Stomach smooth muscle (tissue), 2 donors: ENCODE data around the gene BRD1.

Experiments used
- H3K27ac ChIP-seq: one replicate; pipeline ENCODE4 v1.7.0; 2013; ENCODE audit warnings: mild to moderate bottlenecking, low read length, inconsistent platforms
- H3K27me3 ChIP-seq, 2 donors: one replicate each; pipeline ENCODE4 v1.7.0; 2013; ENCODE audit warnings: low read length in 2 of 2; ENCODE audit not compliant: insufficient read depth in 2 of 2, control insufficient read depth in 1 of 2
- H3K36me3 ChIP-seq, 2 donors: one replicate each; pipeline ENCODE4 v1.7.0; 2013; ENCODE audit warnings: low read length in 2 of 2; ENCODE audit not compliant: control insufficient read depth in 2 of 2, insufficient read depth in 2 of 2
- H3K4me1 ChIP-seq: one replicate; pipeline ENCODE4 v1.7.0; 2013; ENCODE audit warnings: low read length; ENCODE audit not compliant: control insufficient read depth, insufficient read depth
- H3K4me3 ChIP-seq, 2 donors: one replicate each; pipeline ENCODE4 v1.7.0; 2013; ENCODE audit warnings: low read length in 2 of 2
- H3K9ac ChIP-seq, 2 donors: one replicate each; pipeline ENCODE4 v1.7.0; 2013; ENCODE audit warnings: low read length in 2 of 2, mild to moderate bottlenecking in 1 of 2
- H3K9me3 ChIP-seq, 2 donors: one replicate each; pipeline ENCODE4 v1.7.0; 2013; ENCODE audit warnings: low read length in 2 of 2; ENCODE audit not compliant: control insufficient read depth in 2 of 2
- donor health status: healthy.
- donor health status: Pancreatic carcinoma.

Gene BRD1

DNA sequence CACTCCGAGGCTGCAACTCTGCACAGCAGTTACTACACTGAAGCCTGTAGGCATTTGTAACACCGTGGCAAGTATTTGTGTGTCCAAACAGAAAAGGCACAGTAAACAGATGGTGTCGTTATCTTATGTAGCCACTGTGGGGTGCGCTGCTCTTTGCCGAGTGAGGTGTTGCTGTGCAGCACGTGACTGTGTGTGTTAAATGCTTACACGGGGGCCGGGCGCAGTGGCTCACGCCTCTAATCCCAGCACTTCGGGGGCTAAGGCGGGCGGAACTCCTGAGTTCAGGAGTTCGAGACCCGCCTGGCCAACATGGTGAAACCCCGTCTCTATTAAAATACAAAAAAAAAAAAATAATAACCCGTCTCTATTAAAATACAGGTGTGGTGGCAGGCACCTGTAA lies 37.5 kb upstream of the BRD1 start:
- H3K27me3 ChIP-seq: no peaks in the 10 kb centered on the region
- peaks cover 6 to 35% of the 10 kb centered on the region in 2 donors for H3K9me3 ChIP-seq
- H3K9ac ChIP-seq: no peak overlapping the region
- no peak overlapping the region for H3K27ac ChIP-seq
- no peak overlapping the region for H3K4me3 ChIP-seq
- no peaks in the 10 kb centered on the region for H3K4me1 ChIP-seq
- H3K36me3 ChIP-seq: peaks cover 5% of the 10 kb centered on the region in 2 donors

DNA sequence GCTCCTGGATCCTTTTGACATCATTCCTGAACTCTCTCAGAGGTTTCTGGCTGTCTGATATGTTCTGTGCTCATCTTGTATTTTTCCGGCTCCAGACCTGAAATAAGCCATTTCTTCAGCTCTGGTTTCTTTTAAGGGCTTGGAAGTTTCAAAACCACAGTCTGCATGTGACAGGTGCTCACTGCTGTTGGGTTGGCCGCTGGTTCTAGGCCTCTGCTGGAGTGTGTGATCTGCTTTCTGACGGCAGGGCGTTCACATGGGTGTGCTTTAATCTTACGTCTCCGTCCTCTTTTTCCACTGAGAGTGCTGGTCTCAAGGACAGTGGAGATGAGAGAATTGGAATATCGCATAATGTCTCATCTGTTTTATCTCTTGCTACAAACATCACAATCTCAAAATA lies 36.3 kb upstream of the BRD1 start:
- Histone ChIP-seq H3K9me3 (peaks cover 0 to 24% of the 10 kb centered on the region in 2 donors), H3K4me3 (no peak overlapping the region), H3K27ac (no peak overlapping the region), H3K9ac (no peak overlapping the region), H3K36me3 (peaks cover 0 to 3% of the 10 kb centered on the region in 2 donors), H3K27me3 (no peaks in the 10 kb centered on the region), H3K4me1 (no peaks in the 10 kb centered on the region)

DNA sequence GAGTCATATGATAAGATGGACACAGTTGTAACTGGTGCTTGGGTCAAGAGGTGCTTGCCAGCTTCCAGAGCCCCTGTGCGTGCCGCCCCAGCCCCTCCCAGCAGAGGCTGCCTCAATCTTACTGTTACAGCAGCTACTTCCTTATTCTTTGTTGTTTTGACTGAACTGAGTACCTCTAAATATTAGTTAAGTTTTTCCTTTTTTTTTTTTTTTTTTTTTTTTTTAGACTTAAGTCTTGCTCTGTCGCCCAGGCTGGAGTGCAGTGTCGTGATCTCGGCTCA lies 34.8 kb upstream of the BRD1 start:
- Histone ChIP-seq H3K9me3 (peaks cover 0 to 18% of the 10 kb centered on the region in 2 donors), H3K36me3 (no peaks in the 10 kb centered on the region), H3K27ac (no peak overlapping the region), H3K4me3 (no peak overlapping the region), H3K9ac (no peak overlapping the region), H3K27me3 (no peaks in the 10 kb centered on the region), H3K4me1 (no peaks in the 10 kb centered on the region)

DNA sequence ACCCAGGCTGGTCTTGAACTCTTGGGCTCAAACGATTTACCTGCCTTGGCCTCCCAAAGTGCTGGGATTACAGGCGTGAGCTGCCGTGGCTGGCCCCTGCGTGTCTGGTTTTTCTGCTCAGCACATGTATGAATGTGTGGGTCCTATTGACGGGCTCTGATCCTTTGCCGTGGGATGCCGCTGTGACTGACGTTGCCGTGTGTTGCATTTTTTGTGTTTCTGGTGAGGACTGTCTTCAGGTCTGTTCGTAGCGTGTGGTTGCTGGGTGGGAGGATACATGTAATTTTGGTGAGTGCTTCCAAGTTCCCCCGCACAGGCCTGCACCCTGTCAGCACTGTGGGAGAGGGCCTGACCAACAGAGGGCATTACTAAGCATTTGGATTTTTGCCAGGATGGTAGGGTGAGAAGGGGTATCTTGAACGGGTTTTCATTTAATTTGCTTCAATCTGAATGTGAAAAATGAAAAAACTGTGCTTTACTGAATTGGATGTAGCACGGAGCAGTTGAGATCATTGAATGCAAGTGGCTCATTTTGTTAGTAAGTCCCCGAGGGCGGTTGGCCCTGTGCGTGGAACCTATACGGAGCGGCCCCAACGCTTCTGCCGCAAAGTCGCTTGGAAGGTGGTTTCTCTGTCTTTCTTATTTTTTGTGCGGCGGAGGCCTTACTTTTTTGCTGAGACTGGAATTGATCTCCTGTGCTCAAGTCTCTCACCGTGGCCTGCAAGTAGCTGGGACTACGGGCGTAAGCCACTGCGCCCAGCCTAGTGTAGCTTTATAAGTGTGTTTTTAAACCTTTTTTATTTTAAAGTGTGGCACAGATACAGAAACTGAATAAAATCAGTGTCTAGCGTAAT lies 34.2 kb upstream of the BRD1 start:
- no peak overlapping the region for H3K4me3 ChIP-seq
- H3K4me1 ChIP-seq: no peaks in the 10 kb centered on the region
- no peaks in the 10 kb centered on the region for H3K27me3 ChIP-seq
- no peaks in the 10 kb centered on the region for H3K36me3 ChIP-seq
- no peak overlapping the region for H3K27ac ChIP-seq
- H3K9me3 ChIP-seq: peaks cover 0 to 12% of the 10 kb centered on the region in 2 donors
- H3K9ac ChIP-seq: no peak overlapping the region

DNA sequence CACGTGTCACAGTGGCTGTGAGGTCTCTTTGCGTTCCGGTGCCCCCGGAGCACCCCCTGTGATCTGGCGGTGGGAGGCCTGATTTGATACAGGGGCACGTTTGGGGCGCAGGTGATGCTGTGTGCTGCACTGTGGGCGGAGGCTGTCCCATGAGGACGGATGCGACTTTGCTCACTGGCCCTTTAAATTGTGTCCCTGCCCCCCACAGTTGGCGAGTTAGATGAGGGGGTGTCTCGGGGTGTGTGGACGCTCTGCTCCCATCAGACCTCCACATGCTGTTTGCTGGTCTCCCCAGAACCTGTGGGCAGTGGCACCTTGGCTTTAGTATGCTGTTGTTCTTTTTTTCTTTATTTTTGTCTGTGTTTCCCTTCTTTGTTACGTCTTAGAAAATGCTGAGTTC lies 31.2 kb upstream of the BRD1 start:
- Histone ChIP-seq H3K27me3 (no peaks in the 10 kb centered on the region), H3K36me3 (no peaks in the 10 kb centered on the region), H3K9ac (no peak overlapping the region), H3K4me1 (peaks cover 7% of the 10 kb centered on the region), H3K27ac (no peak overlapping the region), H3K4me3 (no peak overlapping the region), H3K9me3 (no peaks in the 10 kb centered on the region)

DNA sequence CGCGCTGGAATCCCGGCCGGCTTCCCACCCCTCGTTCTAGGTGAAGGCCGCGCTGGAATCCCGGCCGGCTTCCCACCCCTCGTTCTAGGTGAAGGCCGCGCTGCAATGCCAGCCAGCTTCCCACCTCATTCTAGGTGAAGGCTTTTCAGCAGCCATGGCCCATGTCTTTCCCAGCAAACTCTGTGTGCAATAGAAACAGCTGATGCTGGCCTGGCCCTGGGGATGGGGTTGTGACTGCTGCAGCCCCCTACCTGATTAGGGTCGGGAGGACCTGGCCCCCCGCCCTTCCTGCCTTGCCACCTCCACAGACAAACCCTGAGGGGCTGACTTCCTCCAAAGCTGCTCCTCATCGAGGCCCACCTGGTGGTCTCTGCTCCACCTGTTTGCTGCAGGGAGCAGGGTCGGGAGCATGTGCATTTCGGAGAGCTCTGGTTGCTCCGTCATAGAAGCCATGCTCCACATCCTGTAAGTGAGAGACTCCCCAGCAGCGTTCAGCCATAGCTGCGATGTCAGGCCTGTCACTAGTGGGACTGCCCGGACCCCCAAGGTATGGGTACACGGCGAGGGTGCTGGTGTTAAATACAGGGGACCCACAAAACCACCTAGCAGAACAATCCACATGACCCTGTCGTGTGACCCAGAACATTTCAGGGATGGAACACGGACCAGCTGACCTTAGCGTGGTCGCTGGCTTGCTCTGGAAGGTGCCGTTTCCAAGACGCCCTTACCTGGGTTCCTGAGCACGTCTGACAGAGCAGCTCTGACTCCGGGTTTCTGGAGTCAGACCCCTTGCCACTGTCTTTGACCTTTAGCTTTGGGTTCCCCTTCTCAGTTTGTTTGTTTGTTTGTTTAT lies 29.3 kb upstream of the BRD1 start:
- no peaks in the 10 kb centered on the region for H3K27me3 ChIP-seq
- H3K9me3 ChIP-seq: no peaks in the 10 kb centered on the region
- H3K36me3 ChIP-seq: no peaks in the 10 kb centered on the region
- peaks cover 11% of the 10 kb centered on the region for H3K4me1 ChIP-seq
- no peak overlapping the region for H3K4me3 ChIP-seq
- H3K9ac ChIP-seq: no peak overlapping the region
- no peak overlapping the region for H3K27ac ChIP-seq

GRCh38 chr22:49856343-49856742 lies 28.7 kb upstream of the BRD1 start:
- H3K9me3 ChIP-seq: no peaks in the 10 kb centered on the region
- no peak overlapping the region for H3K9ac ChIP-seq
- H3K36me3 ChIP-seq: no peaks in the 10 kb centered on the region
- no peak overlapping the region for H3K4me3 ChIP-seq
- peaks cover 11% of the 10 kb centered on the region for H3K4me1 ChIP-seq
- H3K27me3 ChIP-seq: peaks cover 0 to under 1% of the 10 kb centered on the region in 2 donors
- H3K27ac ChIP-seq: no peak overlapping the region

- Histone ChIP-seq H3K4me3 (peak overlapping the region in 1 of 2 donors; percentile 35), H3K4me1 (peaks cover 11% of the 10 kb centered on the region), H3K9me3 (no peaks in the 10 kb centered on the region), H3K27ac (no peak overlapping the region), H3K27me3 (peaks cover 2 to 3% of the 10 kb centered on the region in 2 donors), H3K36me3 (no peaks in the 10 kb centered on the region), H3K9ac (peak overlapping the region; percentile 36 to 80)
Observed at GRCh38 chr22:49855251-49855911, 27.7 kb upstream of the BRD1 start.

DNA sequence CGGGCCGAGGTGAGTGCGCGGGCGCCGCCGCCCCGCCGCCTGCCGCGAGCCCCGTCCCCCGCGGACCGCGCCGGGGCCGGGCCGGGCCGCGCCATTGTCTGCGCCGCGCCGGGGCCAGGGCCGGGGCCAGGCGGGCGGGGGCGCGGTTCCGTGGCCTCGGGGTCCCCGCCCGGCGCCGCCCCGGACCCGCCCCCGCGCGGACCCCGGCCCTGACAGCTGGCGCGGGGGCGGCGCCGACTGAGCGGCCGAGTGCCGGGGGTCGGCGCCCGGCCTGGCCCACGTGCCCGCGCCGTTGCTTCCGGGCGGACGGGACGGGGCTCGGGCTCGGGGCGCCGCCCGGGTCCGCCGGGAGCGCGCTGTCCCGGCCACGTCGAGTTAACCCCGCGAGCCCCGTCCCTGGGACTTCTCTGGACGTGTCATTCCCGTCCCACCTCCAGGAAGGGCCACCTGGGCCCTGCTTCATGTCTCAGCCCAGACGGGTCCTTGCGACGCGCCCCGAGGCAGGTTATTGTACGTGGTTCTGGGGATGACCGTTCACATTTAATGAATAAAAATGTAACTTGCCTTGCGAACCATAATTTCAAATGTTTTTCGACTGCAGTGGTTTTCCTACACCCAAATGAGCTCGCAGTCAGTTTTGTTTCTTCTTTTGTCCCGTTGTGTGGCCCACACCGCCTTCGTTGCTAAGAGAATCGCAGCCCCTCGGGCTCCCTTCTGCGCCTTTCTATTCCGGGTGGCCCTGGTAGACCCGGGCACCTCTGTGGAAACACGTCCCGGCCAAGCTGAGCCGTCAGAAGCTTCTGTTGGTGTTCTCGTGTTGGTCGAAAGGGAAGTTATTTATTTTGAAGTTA lies 26.5 kb upstream of the BRD1 start:
- Histone ChIP-seq H3K4me3 (peak overlapping the region; percentile 79 to 83), H3K9ac (peak overlapping the region; percentile 71 to 80), H3K4me1 (peaks cover 18% of the 10 kb centered on the region), H3K9me3 (no peaks in the 10 kb centered on the region), H3K27ac (peak overlapping the region; percentile 18), H3K27me3 (peaks cover 12 to 15% of the 10 kb centered on the region in 2 donors), H3K36me3 (no peaks in the 10 kb centered on the region)
